Measurements from ENCODE around the gene TNRC6A.

The TNRC6A gene

GRCh38 chr16:24729243-24729950 lies at the start of gene TNRC6A:
TNRC6A (plus strand) TSS chr16:24729651; CDS start chr16:24729842, 191 bp downstream.
- TF ChIP-seq GATA2 (IDR thresholded peaks at IDR 0.05; ENCODE audit: low read depth, low read length) = no peak
- TF ChIP-seq GATA3 (IDR thresholded peaks at IDR 0.05; ENCODE audit: low read depth, low read length) = no peak

GRCh38 chr16:24681793-24682192 lies 47.7 kb upstream of the TNRC6A start:
- TF ChIP-seq GATA2 (IDR thresholded peaks at IDR 0.05; ENCODE audit: low read depth, low read length) = no peak
- TF ChIP-seq GATA3 (IDR thresholded peaks at IDR 0.05; ENCODE audit: low read depth, low read length) = no peak

- TF ChIP-seq GATA2 (IDR thresholded peaks at IDR 0.05; ENCODE audit: low read depth, low read length) = no peak
- TF ChIP-seq GATA3 (IDR thresholded peaks at IDR 0.05; ENCODE audit: low read depth, low read length) = no peak
Measured at GRCh38 chr16:24683250-24683649, 46.2 kb upstream of the TNRC6A start.

- TF ChIP-seq GATA3 (IDR thresholded peaks at IDR 0.05; ENCODE audit: low read depth, low read length) (no peak), GATA2 (IDR thresholded peaks at IDR 0.05; ENCODE audit: low read depth, low read length) (no peak)
Measured at GRCh38 chr16:24683847-24684493, 45.5 kb upstream of the TNRC6A start.

- TF ChIP-seq GATA3 (IDR thresholded peaks at IDR 0.05; ENCODE audit: low read depth, low read length) (no peak), GATA2 (IDR thresholded peaks at IDR 0.05; ENCODE audit: low read depth, low read length) (no peak)
Measured at GRCh38 chr16:24685539-24686432, 43.7 kb upstream of the TNRC6A start.

- TF ChIP-seq GATA3 (IDR thresholded peaks at IDR 0.05; ENCODE audit: low read depth, low read length) (no peak), GATA2 (IDR thresholded peaks at IDR 0.05; ENCODE audit: low read depth, low read length) (no peak)
Measured at GRCh38 chr16:24686678-24687077, 42.8 kb upstream of the TNRC6A start.

- TF ChIP-seq GATA2 (IDR thresholded peaks at IDR 0.05; ENCODE audit: low read depth, low read length) (no peak), GATA3 (IDR thresholded peaks at IDR 0.05; ENCODE audit: low read depth, low read length) (no peak)
Measured at GRCh38 chr16:24688359-24688758, 41.1 kb upstream of the TNRC6A start.

- TF ChIP-seq GATA3 (IDR thresholded peaks at IDR 0.05; ENCODE audit: low read depth, low read length) (no peak), GATA2 (IDR thresholded peaks at IDR 0.05; ENCODE audit: low read depth, low read length) (no peak)
Measured at GRCh38 chr16:24689128-24689527, 40.3 kb upstream of the TNRC6A start.

GRCh38 chr16:24692854-24693253 lies 36.6 kb upstream of the TNRC6A start:
- TF ChIP-seq GATA2 (IDR thresholded peaks at IDR 0.05; ENCODE audit: low read depth, low read length) (no peak), GATA3 (IDR thresholded peaks at IDR 0.05; ENCODE audit: low read depth, low read length) (no peak)

- no peak for TF ChIP-seq GATA2 (IDR thresholded peaks at IDR 0.05; ENCODE audit: low read depth, low read length)
- TF ChIP-seq GATA3 (IDR thresholded peaks at IDR 0.05; ENCODE audit: low read depth, low read length) = no peak
Measured at GRCh38 chr16:24694931-24695330, 34.5 kb upstream of the TNRC6A start.

- TF ChIP-seq GATA3 (IDR thresholded peaks at IDR 0.05; ENCODE audit: low read depth, low read length) = no peak
- TF ChIP-seq GATA2 (IDR thresholded peaks at IDR 0.05; ENCODE audit: low read depth, low read length) = no peak
Measured at GRCh38 chr16:24696699-24697098, 32.8 kb upstream of the TNRC6A start.

- TF ChIP-seq GATA3 (IDR thresholded peaks at IDR 0.05; ENCODE audit: low read depth, low read length) (no peak), GATA2 (IDR thresholded peaks at IDR 0.05; ENCODE audit: low read depth, low read length) (no peak)
Measured at GRCh38 chr16:24698308-24698707, 31.1 kb upstream of the TNRC6A start.

- TF ChIP-seq GATA3 (IDR thresholded peaks at IDR 0.05; ENCODE audit: low read depth, low read length) = no peak
- no peak for TF ChIP-seq GATA2 (IDR thresholded peaks at IDR 0.05; ENCODE audit: low read depth, low read length)
Measured at GRCh38 chr16:24699151-24699723, 30.2 kb upstream of the TNRC6A start.
